BJ (cell line): ENCODE results near the gene TTLL11. TPM values are rescaled to one million over a fixed set of nuclear protein-coding genes. Genes with fewer than 3 reads are reported as not detected.

ENCODE experiments used
- CTCF ChIA-PET: fragments of 350-600 bp; formaldehyde crosslinking; extraction: SDS; loops from one replicate; lab custom pipeline; 2021; ENCODE audit warnings: antibody characterized with exemption, inconsistent platforms; lab: Yijun Ruan, JAX
- POLR2A ChIA-PET: fragments of 300-600 bp; sonication (Branson Sonifier 250); formaldehyde crosslinking; extraction: SDS; loops from one replicate; lab custom pipeline; 2021; ENCODE audit warnings: antibody characterized with exemption; lab: Charles Lee
- DNase-seq: peaks from one replicate; pipeline ENCODE4 v3.0.0-alpha.2; 2011; ENCODE audit warnings: low read depth
- H3K27me3 ChIP-seq: 2 replicates; pipeline ENCODE4 v1.6.0; 2011; ENCODE audit warnings: low read length; ENCODE audit not compliant: control insufficient read depth, insufficient read depth
- H3K36me3 ChIP-seq: 2 replicates; pipeline ENCODE4 v1.5.1; 2011; ENCODE audit warnings: low read length; ENCODE audit not compliant: control insufficient read depth, insufficient read depth
- H3K4me3 ChIP-seq: 2 replicates; pipeline ENCODE4 v1.5.1; 2011; ENCODE audit warnings: low read depth, mild to moderate bottlenecking, control low read depth, low read length
- polyA plus RNA-seq: library from polyadenylated mRNA; depleted of rRNA; stranded (reverse); fragments of >200 nt; gene quantifications from 2 replicates; pipeline ENCODE4 v1.2.3, GENCODE V29; 2011
- TF ChIP-seq, protein P1 (sequence below): IDR thresholded peaks from 2 replicates; pipeline ENCODE4 v1.5.1; 2011; ENCODE audit warnings: low read depth, mild to moderate bottlenecking, control low read depth, inconsistent platforms, low read length, moderate library complexity; ENCODE audit not compliant: insufficient read depth

TTLL11 gene
- polyA plus RNA-seq, 1 experiment, result 5.6 TPM

DNA sequence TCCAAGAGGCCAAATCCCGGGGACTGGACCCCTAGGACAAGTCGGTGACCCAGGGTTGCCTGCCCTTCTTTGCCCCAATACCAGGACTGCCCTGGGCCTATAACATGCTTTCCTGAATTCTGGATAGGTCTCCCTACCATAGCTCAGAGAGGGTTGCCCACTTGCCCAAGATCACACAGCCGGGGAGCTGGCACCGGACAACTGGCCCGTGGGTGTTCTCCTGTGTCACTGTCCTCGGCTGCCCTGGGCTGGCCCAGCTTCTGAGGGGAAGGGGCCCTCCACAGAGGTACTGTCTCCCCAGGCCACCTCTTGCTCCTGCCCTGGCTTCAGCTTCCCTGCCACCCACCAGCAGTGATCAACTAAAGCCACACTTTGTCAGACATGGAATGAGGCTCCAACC lies 28.8 kb upstream of the TTLL11 start:
- TF ChIP-seq, protein P1, sequence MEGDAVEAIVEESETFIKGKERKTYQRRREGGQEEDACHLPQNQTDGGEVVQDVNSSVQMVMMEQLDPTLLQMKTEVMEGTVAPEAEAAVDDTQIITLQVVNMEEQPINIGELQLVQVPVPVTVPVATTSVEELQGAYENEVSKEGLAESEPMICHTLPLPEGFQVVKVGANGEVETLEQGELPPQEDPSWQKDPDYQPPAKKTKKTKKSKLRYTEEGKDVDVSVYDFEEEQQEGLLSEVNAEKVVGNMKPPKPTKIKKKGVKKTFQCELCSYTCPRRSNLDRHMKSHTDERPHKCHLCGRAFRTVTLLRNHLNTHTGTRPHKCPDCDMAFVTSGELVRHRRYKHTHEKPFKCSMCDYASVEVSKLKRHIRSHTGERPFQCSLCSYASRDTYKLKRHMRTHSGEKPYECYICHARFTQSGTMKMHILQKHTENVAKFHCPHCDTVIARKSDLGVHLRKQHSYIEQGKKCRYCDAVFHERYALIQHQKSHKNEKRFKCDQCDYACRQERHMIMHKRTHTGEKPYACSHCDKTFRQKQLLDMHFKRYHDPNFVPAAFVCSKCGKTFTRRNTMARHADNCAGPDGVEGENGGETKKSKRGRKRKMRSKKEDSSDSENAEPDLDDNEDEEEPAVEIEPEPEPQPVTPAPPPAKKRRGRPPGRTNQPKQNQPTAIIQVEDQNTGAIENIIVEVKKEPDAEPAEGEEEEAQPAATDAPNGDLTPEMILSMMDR, result no peak
- ChIA-PET POLR2A (no interaction called here), CTCF (interaction anchor here (0.6 to 12.3 kb wide), 14 partner anchors 10 to 439 kb away, joined by 3 to 422 read pairs (median 5); no protein-coding TSS in a partner anchor)

DNA sequence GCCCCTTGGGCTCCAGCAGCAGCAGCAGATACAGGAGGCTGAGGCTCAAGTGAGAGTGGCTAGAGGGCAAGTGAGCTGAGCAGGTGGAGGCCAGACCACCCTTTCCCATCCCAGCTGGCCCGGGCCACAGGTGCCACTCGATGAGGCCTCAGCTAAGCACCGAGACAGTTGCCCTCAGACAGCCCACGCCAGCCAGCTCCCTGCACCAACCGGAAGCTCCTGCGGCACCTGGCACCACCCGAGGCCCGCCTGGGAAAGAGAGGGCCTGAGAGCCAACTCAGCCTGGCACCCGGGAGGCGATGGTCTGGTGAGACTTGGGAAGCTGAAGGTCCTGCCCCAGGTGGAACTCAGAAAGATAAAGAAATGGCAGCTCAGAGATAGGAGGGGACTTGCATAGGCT lies 28.3 kb upstream of the TTLL11 start:
- H3K36me3 ChIP-seq, result no peaks in the 10 kb centered on the region
- DNase-seq, result no peak
- POLR2A ChIA-PET, result no interaction called here
- CTCF ChIA-PET, result interaction anchor here (0.9 to 12.3 kb wide), 16 partner anchors 11 to 575 kb away, joined by 3 to 422 read pairs (median 4); no protein-coding TSS in a partner anchor
- no peak overlapping the region for H3K4me3 ChIP-seq
- H3K27me3 ChIP-seq, result no peaks in the 10 kb centered on the region
- TF ChIP-seq, protein P1, result no peak

More for the DNA sequence above, 28.8 kb upstream of the TTLL11 start:
- Histone ChIP-seq H3K36me3 (no peaks in the 10 kb centered on the region), H3K27me3 (no peaks in the 10 kb centered on the region), H3K4me3 (no peak overlapping the region)
- DNase-seq, result no peak

DNA sequence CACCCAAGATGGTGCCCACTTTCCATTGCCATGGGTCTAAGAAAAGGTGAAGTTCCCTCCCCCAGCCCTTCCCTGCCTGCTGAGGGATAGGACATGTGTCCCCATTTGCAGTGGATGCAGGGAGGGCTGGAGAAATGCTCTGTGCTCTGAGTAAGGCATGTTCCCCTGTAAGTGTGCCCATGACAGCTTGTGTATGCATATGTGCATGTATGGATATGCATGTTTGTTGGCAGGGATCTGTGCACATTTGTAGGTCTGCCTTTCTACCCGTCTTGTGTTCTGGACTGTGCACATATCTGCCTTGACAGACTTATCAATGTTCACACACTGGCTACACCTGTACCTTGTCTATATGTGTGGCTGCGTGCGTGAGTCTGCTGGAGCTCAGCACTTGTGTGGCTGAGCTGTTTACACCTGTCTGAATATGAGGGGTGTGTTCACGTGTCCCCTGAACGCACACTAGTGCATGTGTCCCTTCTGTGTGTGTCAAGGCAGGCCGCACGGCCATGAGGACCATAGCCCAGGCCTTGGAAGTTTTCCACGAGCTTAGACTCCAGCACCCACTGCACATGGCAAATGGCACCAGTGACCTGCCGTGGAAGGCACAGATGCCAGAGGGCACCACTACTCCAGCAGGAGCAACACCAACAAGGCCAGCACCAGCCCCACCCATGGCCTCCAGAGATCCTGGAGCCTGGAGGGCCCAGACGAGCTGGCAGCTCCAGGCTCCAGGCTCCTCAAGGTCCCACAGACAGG lies 27.4 kb upstream of the TTLL11 start:
- DNase-seq, result no peak
- ChIA-PET POLR2A (no interaction called here), CTCF (interaction anchor here (1.0 to 12.3 kb wide), 10 partner anchors 11 to 574 kb away, joined by 3 to 422 read pairs (median 4); no protein-coding TSS in a partner anchor)
- no peaks in the 10 kb centered on the region for H3K36me3 ChIP-seq
- no peak overlapping the region for H3K4me3 ChIP-seq
- TF ChIP-seq, protein P1, result no peak
- H3K27me3 ChIP-seq, result no peaks in the 10 kb centered on the region; the same call in 1 of the 2 replicates

- H3K27me3 ChIP-seq, result peaks cover 3% of the 10 kb centered on the region
- ChIA-PET CTCF (interaction anchor here (0.6 to 12.3 kb wide), 5 partner anchors 13 to 334 kb away, joined by 3 to 422 read pairs (median 6); no protein-coding TSS in a partner anchor), POLR2A (no interaction called here)
- H3K36me3 ChIP-seq, result no peaks in the 10 kb centered on the region
- H3K4me3 ChIP-seq, result no peak overlapping the region
- TF ChIP-seq, protein P1, result no peak
- no peak for DNase-seq
Measured at GRCh38 chr9:122119721-122120120, 26.6 kb upstream of the TTLL11 start.

DNA sequence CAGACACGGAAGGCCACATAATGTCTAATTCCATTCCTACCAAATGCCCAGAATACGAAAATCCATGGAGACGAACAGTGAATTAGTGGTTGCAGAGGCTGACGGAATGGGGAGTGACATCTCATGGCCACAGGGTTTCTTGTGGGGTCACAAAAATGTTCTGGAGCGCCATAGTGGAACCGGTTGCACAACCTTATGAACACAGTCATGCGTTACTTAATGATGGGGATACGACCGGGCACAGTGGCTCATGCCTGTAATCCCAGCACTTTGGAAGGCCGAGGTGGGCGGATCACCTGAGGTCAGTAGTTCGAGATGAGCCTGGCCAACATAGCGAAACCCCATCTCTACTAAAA lies 26.0 kb upstream of the TTLL11 start:
- no peak overlapping the region for H3K4me3 ChIP-seq
- DNase-seq, result no peak
- ChIA-PET POLR2A (no interaction called here), CTCF (interaction anchor here (1.0 to 12.3 kb wide), 4 partner anchors 14 to 414 kb away, joined by 3 to 422 read pairs (median 108); no protein-coding TSS in a partner anchor)
- no peaks in the 10 kb centered on the region for H3K36me3 ChIP-seq
- TF ChIP-seq, protein P1, result no peak
- peaks cover 8% of the 10 kb centered on the region for H3K27me3 ChIP-seq
